OCI-LY7 (cell line): Measurements from ENCODE around the gene PLEKHG4B. TPM values are rescaled to one million over a fixed set of nuclear protein-coding genes. Genes with fewer than 3 reads are reported as not detected.

Experiments used
- BruUV-seq: library from RNA; stranded (reverse); fragments of 400-500 nt; replicated peaks from 2 replicates; lab custom pipeline; 2021; lab: Mats Ljungman, UMichigan
- CTCF ChIA-PET: fragments of 300-600 bp; sonication (Branson Sonifier 250); formaldehyde crosslinking; loops from one replicate; lab custom pipeline; 2022; ENCODE audit warnings: antibody characterized with exemption; ENCODE audit not compliant: unreplicated experiment; lab: Charles Lee
- POLR2A ChIA-PET: fragments of 300-600 bp; sonication (Branson Sonifier 250); formaldehyde crosslinking; loops from one replicate; lab custom pipeline; 2022; ENCODE audit warnings: antibody characterized with exemption; lab: Charles Lee
- DNase-seq: peaks from one replicate; pipeline ENCODE4 v3.0.0-alpha.2; 2015; ENCODE audit warnings: low spot score
- H2AFZ ChIP-seq: fragments of 200-600 bp; sonication (generic), shearing (Covaris generic); 2 replicates; pipeline ENCODE4 v1.6.1; 2014; ENCODE audit warnings: mild to moderate bottlenecking, antibody characterized with exemption, low read length, moderate library complexity
- H3K27ac ChIP-seq: fragments of 200-600 bp; sonication (generic); 2 replicates; pipeline ENCODE4 v1.5.1; 2014; ENCODE audit warnings: mixed run types, low read depth, mild to moderate bottlenecking, moderate library complexity, low read length, inconsistent platforms; ENCODE audit not compliant: poor library complexity, severe bottlenecking
- H3K36me3 ChIP-seq: fragments of 200-600 bp; sonication (generic); 2 replicates; pipeline ENCODE4 v1.6.1; 2014; ENCODE audit warnings: mild to moderate bottlenecking, antibody characterized with exemption, low read length, moderate library complexity, mixed read lengths; ENCODE audit not compliant: insufficient read depth
- H3K4me1 ChIP-seq: fragments of 200-600 bp; sonication (generic); 2 replicates; pipeline ENCODE4 v1.5.1; 2014; ENCODE audit warnings: mild to moderate bottlenecking, low read length; ENCODE audit not compliant: insufficient read depth, poor library complexity, severe bottlenecking
- H3K4me2 ChIP-seq: fragments of 200-600 bp; sonication (generic); 2 replicates; pipeline ENCODE4 v1.6.1; 2014; ENCODE audit warnings: mild to moderate bottlenecking, low read length
- H3K4me3 ChIP-seq: fragments of 200-600 bp; sonication (generic); 2 replicates; pipeline ENCODE4 v1.5.1; 2014; ENCODE audit warnings: mild to moderate bottlenecking, low read depth, low read length; ENCODE audit not compliant: poor library complexity, severe bottlenecking
- H3K79me2 ChIP-seq: fragments of 200-600 bp; sonication (generic); 2 replicates; pipeline ENCODE4 v1.6.1; 2016; ENCODE audit warnings: low read depth, mild to moderate bottlenecking, low read length, moderate library complexity, mixed read lengths; ENCODE audit not compliant: insufficient read depth
- H3K9me2 ChIP-seq: fragments of 200-600 bp; sonication (generic); 2 replicates; pipeline ENCODE4 v1.6.1; 2016; ENCODE audit warnings: mild to moderate bottlenecking, low read length, mixed read lengths; ENCODE audit not compliant: insufficient read depth
- H3K9me3 ChIP-seq: fragments of 200-600 bp; sonication (generic); 2 replicates; pipeline ENCODE4 v1.6.1; 2014; ENCODE audit warnings: mild to moderate bottlenecking, mixed run types, low read length, mixed read lengths
- H4K20me1 ChIP-seq: fragments of 200-600 bp; sonication (generic); 2 replicates; pipeline ENCODE4 v1.6.1; 2014; ENCODE audit warnings: mild to moderate bottlenecking, antibody characterized with exemption, low read length, moderate library complexity, mixed read lengths; ENCODE audit not compliant: insufficient read depth
- CTCF ChIP-seq: fragments of 200-600 bp; sonication (generic); conservative IDR thresholded peaks from 2 replicates; pipeline ENCODE4 v1.5.1; 2014; ENCODE audit warnings: mild to moderate bottlenecking, antibody characterized with exemption, low read length, moderate library complexity, mixed read lengths
- EZH2phosphoT487 ChIP-seq: fragments of 200-600 bp; sonication (generic); IDR thresholded peaks from 2 replicates; pipeline ENCODE4 v1.6.1; 2018; ENCODE audit warnings: low read depth, borderline replicate concordance, mild to moderate bottlenecking, mixed run types, antibody characterized with exemption, low read length, moderate library complexity, mixed read lengths
- intact Hi-C: fragments of 100-400 bp; cut with micrococcal nuclease; formaldehyde crosslinking; loops from one replicate; pipeline ENCODE4 v1.10.0; 2022; ENCODE audit not compliant: unreplicated experiment
- total RNA-seq, 2 experiments: library from RNA; depleted of rRNA in 1 of 2; stranded (reverse); fragments of >200 nt in 1 of 2; shearing (Covaris generic) in 1 of 2; gene quantifications; 2 replicates each; pipeline ENCODE4 v1.2.3, GENCODE V29; 2014 to 2022

Gene PLEKHG4B
- total RNA-seq, 2 experiments from 2014 or later = 0.30 to 0.41 TPM

- H3K4me1 ChIP-seq = no peaks in the 10 kb centered on the region
- DNase-seq = no peak
- no peak overlapping the region for H3K27ac ChIP-seq
- BruUV-seq = no TSS peak
- TF ChIP-seq EZH2phosphoT487 (no peak), CTCF (no peak)
- H3K4me2 ChIP-seq = no peak overlapping the region
- H3K9me2 ChIP-seq = no peaks in the 10 kb centered on the region
- no peaks in the 10 kb centered on the region for H3K9me3 ChIP-seq
- ChIA-PET POLR2A (no interaction called here), CTCF (no interaction called here)
- H3K36me3 ChIP-seq = no peaks in the 10 kb centered on the region
- no peaks in the 10 kb centered on the region for H3K79me2 ChIP-seq
- no peak overlapping the region for H2AFZ ChIP-seq
- intact Hi-C loops = no loop called here
- no peaks in the 10 kb centered on the region for H4K20me1 ChIP-seq
- no peak overlapping the region for H3K4me3 ChIP-seq
These were observed 89.2 kb downstream of the PLEKHG4B start for GRCh38 chr5:181160-181559.

GRCh38 chr5:181566-181965, 89.6 kb downstream of the PLEKHG4B start:
- POLR2A ChIA-PET = no interaction called here
- intact Hi-C loops = no loop called here

More at GRCh38 chr5:181566-181965, 89.6 kb downstream of the PLEKHG4B start:
- H4K20me1 ChIP-seq = no peaks in the 10 kb centered on the region
- H3K4me3 ChIP-seq = no peak overlapping the region
- BruUV-seq = no TSS peak
- no peak overlapping the region for H2AFZ ChIP-seq
- no peaks in the 10 kb centered on the region for H3K9me2 ChIP-seq
- H3K27ac ChIP-seq = no peak overlapping the region
- CTCF ChIA-PET = no interaction called here
- no peaks in the 10 kb centered on the region for H3K79me2 ChIP-seq
- H3K9me3 ChIP-seq = no peaks in the 10 kb centered on the region
- no peaks in the 10 kb centered on the region for H3K36me3 ChIP-seq
- no peak for DNase-seq
- TF ChIP-seq CTCF (no peak), EZH2phosphoT487 (no peak)
- H3K4me2 ChIP-seq = no peak overlapping the region
- H3K4me1 ChIP-seq = no peaks in the 10 kb centered on the region
